Mesothelial cell of epicardium (in vitro differentiated cells): ENCODE data around the gene EXOC7. TPM values are rescaled to one million over a fixed set of nuclear protein-coding genes. Genes with fewer than 3 reads are reported as not detected.

Experiments
- DNase-seq, 2 experiments: peaks; one replicate each; pipeline ENCODE4 v3.0.0; 2021; ENCODE audit warnings: low spot score in 2 of 2; ENCODE audit not compliant: unreplicated experiment in 2 of 2
- H3K27ac Mint-ChIP-seq: 2 replicates; pipeline ENCODE4 v1.8.0; 2021; ENCODE audit warnings: mixed read lengths
- H3K27me3 Mint-ChIP-seq: 2 replicates; pipeline ENCODE4 v1.8.0; 2021; ENCODE audit warnings: low read depth, mixed read lengths
- H3K36me3 Mint-ChIP-seq: 2 replicates; pipeline ENCODE4 v1.8.0; 2021; ENCODE audit warnings: mixed read lengths
- H3K4me1 Mint-ChIP-seq: 2 replicates; pipeline ENCODE4 v1.8.0; 2021; ENCODE audit warnings: mixed read lengths
- H3K4me3 Mint-ChIP-seq: 2 replicates; pipeline ENCODE4 v1.8.0; 2021; ENCODE audit warnings: mild to moderate bottlenecking, moderate library complexity, mixed read lengths
- H3K9me3 Mint-ChIP-seq: 2 replicates; pipeline ENCODE4 v1.8.0; 2021; ENCODE audit warnings: mixed read lengths
- total RNA-seq: library from RNA; stranded (reverse); gene quantifications from 3 replicates; pipeline ENCODE4 v1.2.1, GENCODE V29; 2021
- TF ChIP-seq, protein P1 (sequence below): fragments of 200-600 bp; sonication (generic); IDR thresholded peaks from one replicate; pipeline ENCODE4 v1.5.0; 2021; ENCODE audit warnings: antibody characterized with exemption; ENCODE audit not compliant: unreplicated experiment

The EXOC7 gene
- total RNA-seq, 1 donor from 2014 or later: 261 TPM

DNA sequence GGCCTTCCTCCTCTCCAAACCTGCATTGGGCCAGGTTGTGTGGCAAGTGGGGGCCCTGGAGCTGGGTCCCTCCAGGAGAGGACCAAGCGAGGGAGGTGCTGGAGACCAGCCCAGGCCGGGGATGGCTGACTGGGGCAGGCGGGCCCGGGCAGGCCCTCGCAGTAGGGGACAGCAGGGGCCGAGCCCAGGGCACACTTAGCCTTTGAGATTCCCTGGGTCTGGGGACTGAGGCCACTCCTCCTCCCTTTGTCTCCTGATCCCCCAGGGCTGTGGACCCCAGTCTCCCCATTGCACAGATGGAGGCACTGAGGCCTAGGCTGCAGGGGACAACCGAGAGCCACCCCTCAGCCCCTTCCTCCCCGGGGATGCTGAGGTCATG is 32.2 kb upstream of the EXOC7 start:
- TF ChIP-seq, protein P1, sequence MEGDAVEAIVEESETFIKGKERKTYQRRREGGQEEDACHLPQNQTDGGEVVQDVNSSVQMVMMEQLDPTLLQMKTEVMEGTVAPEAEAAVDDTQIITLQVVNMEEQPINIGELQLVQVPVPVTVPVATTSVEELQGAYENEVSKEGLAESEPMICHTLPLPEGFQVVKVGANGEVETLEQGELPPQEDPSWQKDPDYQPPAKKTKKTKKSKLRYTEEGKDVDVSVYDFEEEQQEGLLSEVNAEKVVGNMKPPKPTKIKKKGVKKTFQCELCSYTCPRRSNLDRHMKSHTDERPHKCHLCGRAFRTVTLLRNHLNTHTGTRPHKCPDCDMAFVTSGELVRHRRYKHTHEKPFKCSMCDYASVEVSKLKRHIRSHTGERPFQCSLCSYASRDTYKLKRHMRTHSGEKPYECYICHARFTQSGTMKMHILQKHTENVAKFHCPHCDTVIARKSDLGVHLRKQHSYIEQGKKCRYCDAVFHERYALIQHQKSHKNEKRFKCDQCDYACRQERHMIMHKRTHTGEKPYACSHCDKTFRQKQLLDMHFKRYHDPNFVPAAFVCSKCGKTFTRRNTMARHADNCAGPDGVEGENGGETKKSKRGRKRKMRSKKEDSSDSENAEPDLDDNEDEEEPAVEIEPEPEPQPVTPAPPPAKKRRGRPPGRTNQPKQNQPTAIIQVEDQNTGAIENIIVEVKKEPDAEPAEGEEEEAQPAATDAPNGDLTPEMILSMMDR: no peak
- no peak overlapping the region for H3K4me3 Mint-ChIP-seq
- no peaks in the 10 kb centered on the region for H3K9me3 Mint-ChIP-seq
- H3K27ac Mint-ChIP-seq: no peak overlapping the region
- H3K27me3 Mint-ChIP-seq: peaks cover 83% of the 10 kb centered on the region
- no peak for DNase-seq
- no peaks in the 10 kb centered on the region for H3K36me3 Mint-ChIP-seq
- H3K4me1 Mint-ChIP-seq: peaks cover 65% of the 10 kb centered on the region

DNA sequence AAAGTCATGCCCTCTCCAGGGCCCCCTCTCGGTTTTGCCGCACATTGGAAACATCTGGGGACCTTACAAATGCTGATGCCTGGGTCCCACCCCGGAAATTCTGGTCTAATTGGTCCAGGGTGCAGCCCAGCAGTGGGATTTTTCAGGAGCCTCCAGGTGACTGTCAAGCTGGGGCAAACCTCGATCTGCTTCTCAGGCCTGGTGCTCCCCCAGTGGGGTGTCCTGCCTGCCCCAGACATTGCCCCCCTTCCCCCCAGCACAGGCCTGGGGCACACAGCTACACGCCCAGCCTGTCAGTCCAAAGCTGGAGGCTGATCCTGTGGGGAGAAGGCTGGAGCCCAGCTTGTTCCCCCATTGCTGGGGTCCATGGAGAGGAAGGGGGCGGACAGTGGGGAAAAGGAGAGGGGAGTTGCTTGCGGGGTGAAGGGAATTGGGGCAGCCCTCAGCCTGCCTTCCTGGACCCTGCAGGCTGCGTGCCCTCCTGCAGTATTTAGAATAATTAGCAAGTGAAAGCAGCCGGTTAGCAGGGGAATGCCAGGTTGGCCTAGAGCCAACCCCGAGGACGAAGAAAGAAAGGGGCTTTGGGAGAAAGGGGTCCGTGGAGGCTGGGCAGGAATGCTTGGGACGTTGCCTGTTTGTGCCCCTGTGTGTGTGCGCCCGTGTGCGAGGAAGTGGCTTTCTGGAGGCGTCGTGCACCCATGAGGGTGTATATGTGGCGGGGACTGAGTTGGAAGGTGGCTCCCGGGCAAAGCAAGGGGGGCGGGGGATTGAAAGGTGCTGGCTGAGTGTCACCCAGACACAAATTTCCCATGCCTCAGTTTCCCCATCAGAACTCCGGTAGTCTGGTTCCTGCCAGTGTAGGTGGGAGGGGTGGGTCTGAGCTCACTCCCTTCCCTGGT is 31.6 kb upstream of the EXOC7 start:
- no peaks in the 10 kb centered on the region for H3K36me3 Mint-ChIP-seq
- TF ChIP-seq, protein P1: no peak
- H3K27me3 Mint-ChIP-seq: peaks cover 82% of the 10 kb centered on the region
- peak overlapping the region; percentile 14 for H3K27ac Mint-ChIP-seq
- no peak for DNase-seq
- H3K9me3 Mint-ChIP-seq: no peaks in the 10 kb centered on the region
- peaks cover 66% of the 10 kb centered on the region for H3K4me1 Mint-ChIP-seq
- H3K4me3 Mint-ChIP-seq: no peak overlapping the region

DNA sequence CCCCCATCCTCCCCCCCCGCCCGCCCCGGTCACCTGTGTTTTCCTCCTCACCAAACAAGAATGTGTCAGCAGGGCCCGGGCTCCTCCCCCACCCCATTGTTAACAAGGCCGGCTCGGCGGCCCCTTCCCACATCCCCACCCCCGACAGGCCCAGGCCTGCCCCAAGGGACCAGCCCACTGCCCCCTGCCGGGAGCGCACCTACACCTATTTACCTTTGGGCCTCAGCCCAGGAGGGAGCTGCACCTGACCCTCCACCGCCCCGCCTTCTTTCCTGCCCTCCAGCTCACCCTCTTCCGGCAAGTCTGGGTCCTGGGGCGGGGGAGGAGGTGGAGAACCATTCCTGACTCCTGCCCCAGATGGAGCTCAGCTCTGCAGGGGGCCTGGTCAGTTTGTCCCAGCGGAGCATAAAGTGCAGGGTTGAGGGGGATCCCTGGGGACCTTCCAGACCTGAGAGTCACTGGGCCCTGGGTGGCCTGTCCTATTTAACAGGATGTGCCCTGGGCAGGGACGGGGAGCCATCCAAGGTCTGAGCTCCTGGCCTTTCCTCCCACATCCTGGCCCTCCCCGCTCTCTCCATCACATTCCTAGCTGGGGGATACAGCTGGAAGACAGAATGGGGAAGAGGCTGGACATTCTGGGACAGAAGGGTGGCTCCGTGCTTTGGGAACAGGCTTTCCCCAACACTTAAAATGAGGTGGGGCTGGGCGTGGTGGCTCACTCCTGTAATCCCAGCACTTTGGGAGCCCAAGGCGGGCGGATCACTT is 29.2 kb upstream of the EXOC7 start:
- peaks cover 61% of the 10 kb centered on the region for H3K27me3 Mint-ChIP-seq
- no peak for DNase-seq
- H3K9me3 Mint-ChIP-seq: no peaks in the 10 kb centered on the region
- peaks cover 46% of the 10 kb centered on the region for H3K4me1 Mint-ChIP-seq
- peak overlapping the region; percentile 75 for H3K27ac Mint-ChIP-seq
- peak overlapping the region; percentile 39 for H3K4me3 Mint-ChIP-seq
- no peaks in the 10 kb centered on the region for H3K36me3 Mint-ChIP-seq
- TF ChIP-seq, protein P1: no peak

DNA sequence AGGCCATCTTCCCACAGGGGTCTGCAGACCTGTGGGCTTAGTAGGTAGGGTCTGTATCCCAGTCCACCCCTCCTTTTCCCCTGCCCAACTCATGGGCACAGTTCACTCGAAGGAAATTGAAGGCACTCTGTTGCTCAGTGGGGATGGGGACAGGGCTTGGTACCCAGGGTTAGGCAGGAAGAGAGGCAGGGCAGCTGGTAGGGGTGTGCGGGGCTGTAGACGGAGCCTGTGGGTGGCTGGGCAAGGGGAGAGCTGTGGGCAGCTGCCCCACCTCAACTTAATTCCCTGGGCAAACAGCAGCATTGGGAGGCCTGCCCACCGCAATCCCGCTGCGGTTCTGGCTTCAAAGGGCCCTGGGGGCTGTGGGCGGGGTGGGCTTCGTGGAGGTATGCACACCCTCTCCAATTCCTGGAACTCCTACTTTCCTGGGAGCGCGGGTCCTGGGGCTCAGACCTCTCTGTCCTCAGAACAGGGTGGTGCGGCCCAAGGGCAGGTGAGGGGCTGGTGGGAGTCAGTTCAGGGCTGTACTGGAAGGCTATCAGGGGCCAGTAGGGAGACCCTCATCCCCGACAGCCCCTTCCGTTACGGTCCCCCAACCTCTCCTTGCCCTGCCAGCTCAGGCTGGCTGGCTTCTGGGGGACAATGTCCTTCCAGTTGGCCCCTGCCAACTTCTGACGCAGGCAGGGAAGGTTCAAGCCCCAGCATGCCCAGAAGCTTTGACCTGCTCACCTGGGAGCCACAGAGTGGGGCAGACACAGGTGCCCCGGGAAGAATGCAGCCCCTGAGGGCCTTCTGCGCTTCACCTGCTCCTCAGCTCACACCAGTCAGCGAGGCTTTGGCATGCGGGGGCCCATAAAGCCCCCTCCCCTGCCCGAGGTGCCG is 28.3 kb upstream of the EXOC7 start:
- Mint-ChIP-seq H3K4me1 (peaks cover 47% of the 10 kb centered on the region), H3K36me3 (no peaks in the 10 kb centered on the region), H3K9me3 (no peaks in the 10 kb centered on the region), H3K4me3 (peak overlapping the region; percentile 22), H3K27me3 (peaks cover 55% of the 10 kb centered on the region), H3K27ac (peak overlapping the region; percentile 85)
- DNase-seq: no peak
- TF ChIP-seq, protein P1: no peak

DNA sequence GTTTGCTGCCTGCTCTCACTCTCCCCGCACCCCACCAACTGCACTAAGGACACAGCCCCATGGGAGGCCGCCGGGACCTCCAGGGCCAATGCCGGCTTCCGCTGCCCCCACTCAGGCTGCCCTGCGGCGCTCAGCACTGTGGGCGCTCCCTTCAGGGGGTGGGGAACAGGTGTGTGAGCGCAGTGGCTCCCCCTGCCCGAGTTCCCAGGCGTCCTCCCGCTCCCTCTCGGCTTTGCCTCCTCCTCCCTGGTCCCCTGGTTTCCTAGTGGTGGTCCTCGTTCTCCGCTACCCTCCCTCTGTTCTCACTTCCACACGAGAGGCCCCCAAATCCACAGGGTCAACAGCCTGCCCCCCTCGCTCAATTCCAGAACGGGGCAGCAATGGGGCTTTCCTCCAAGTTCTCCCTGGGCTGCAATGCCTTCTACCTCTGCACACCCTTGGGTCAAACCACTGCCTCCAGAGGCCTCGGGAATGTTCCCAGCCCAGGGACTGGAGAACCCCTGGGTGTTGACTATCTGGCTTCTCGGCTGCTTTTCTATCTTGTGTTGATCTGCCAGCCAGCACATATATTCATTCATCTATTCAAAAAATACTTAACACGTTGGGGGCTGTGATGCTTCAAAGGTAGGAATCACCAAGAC is 27.6 kb upstream of the EXOC7 start:
- Mint-ChIP-seq H3K36me3 (no peaks in the 10 kb centered on the region), H3K4me3 (no peak overlapping the region), H3K27ac (peak overlapping the region; percentile 85), H3K9me3 (no peaks in the 10 kb centered on the region), H3K4me1 (peaks cover 47% of the 10 kb centered on the region), H3K27me3 (peaks cover 48% of the 10 kb centered on the region)
- DNase-seq: no peak
- TF ChIP-seq, protein P1: no peak
